ENCODE data around the gene CORO7. TPM values are rescaled to one million over a fixed set of nuclear protein-coding genes. Genes with fewer than 3 reads are reported as not detected.

CORO7 gene
- total and polyA plus RNA-seq, 2 donors (not counting 1 experiment from before 2014, with no cell fraction given): 117 to 230 TPM

- DNase-seq (no peak), ATAC-seq (ENCODE audit: low read depth) (no peak)
- ChIA-PET CTCF (interaction anchor here (3.9 kb wide), 1 partner anchor 37 kb away, joined by 38 read pairs; no protein-coding TSS in a partner anchor), POLR2A (interaction anchor here (2.5 kb wide), 1 partner anchor 36 kb away, joined by 11 read pairs; no protein-coding TSS in a partner anchor)
- no peak overlapping the region for H3K27ac ChIP-seq (ENCODE audit: low read length in 2 of 2)
- H3K9me3 Mint-ChIP-seq (ENCODE audit: insufficient read depth): no peaks in the 10 kb centered on the region
- no peaks in the 10 kb centered on the region for H3K27me3 ChIP-seq (replicated peaks in 1 of 4; ENCODE audit: control extremely low read depth in 1 of 4, control insufficient read depth in 3 of 4, insufficient read depth in 4 of 4, low read length in 3 of 4)
- WGBS (ENCODE audit: insufficient coverage): 100% methylated on average over 11 of the region's 13 CpGs
- peaks cover 26% of the 10 kb centered on the region for H3K4me1 Mint-ChIP-seq
- peaks cover 6 to 42% of the 10 kb centered on the region in 2 donors for H3K4me1 ChIP-seq (ENCODE audit: control insufficient read depth in 2 of 2, insufficient read depth in 2 of 2, low read length in 2 of 2)
- peaks cover 5% of the 10 kb centered on the region for H3K79me2 ChIP-seq (ENCODE audit: control insufficient read depth, insufficient read depth, low read length)
- no peak overlapping the region for H3K27ac Mint-ChIP-seq
- no peak for TF ChIP-seq EZH2 (IDR thresholded peaks at IDR 0.05; ENCODE audit: borderline replicate concordance, insufficient read depth, low read depth, low read length, poor library complexity, severe bottlenecking)
- no peak for TF ChIP-seq CTCF (IDR thresholded peaks at IDR 0.05)
- H3K36me3 ChIP-seq (replicated peaks in 1 of 2; ENCODE audit: control extremely low read depth in 1 of 2, control insufficient read depth in 1 of 2, extremely low read depth in 1 of 2, insufficient read depth in 2 of 2, low read length in 1 of 2): peaks cover 4 to 55% of the 10 kb centered on the region in 2 experiments
- no peaks in the 10 kb centered on the region for H3K27me3 Mint-ChIP-seq
- no peak overlapping the region for H3K4me3 Mint-ChIP-seq
- H3K4me2 ChIP-seq (replicated peaks; ENCODE audit: low read depth, low read length, poor library complexity, severe bottlenecking): peak overlapping the region; percentile 55
- intact Hi-C loops (cut with micrococcal nuclease): no loop called here
- no peak overlapping the region for H3K4me3 ChIP-seq (ENCODE audit: control extremely low read depth in 1 of 5, extremely low read depth in 1 of 5, insufficient read depth in 1 of 5, low read depth in 2 of 5, low read length in 4 of 5)
- no peak overlapping the region for H3K9ac ChIP-seq (ENCODE audit: low read length)
- no peaks in the 10 kb centered on the region for H3K9me3 ChIP-seq (ENCODE audit: control extremely low read depth in 1 of 3, control insufficient read depth in 2 of 3, insufficient read depth in 1 of 3, low read length in 2 of 3)
- H2AFZ ChIP-seq (ENCODE audit: insufficient read depth, low read depth, low read length, poor library complexity, severe bottlenecking): no peak overlapping the region
- H4K20me1 ChIP-seq (ENCODE audit: control insufficient read depth, insufficient read depth, low read length, poor library complexity, severe bottlenecking): peaks cover 71% of the 10 kb centered on the region
Observed at GRCh38 chr16:4366016-4366415, 50.4 kb downstream of the CORO7 start.

GRCh38 chr16:4365615-4366014 lies 50.8 kb downstream of the CORO7 start:
- CTCF ChIA-PET: interaction anchor here (0.6 to 3.9 kb wide), 6 partner anchors 8 to 71 kb away, joined by 3 to 38 read pairs (median 6); no protein-coding TSS in a partner anchor

More at GRCh38 chr16:4365615-4366014, 50.8 kb downstream of the CORO7 start:
- no peak overlapping the region for H3K4me3 Mint-ChIP-seq
- Histone ChIP-seq H2AFZ (ENCODE audit: insufficient read depth, low read depth, low read length, poor library complexity, severe bottlenecking) (no peak overlapping the region), H3K27me3 (replicated peaks in 1 of 4; ENCODE audit: control extremely low read depth in 1 of 4, control insufficient read depth in 3 of 4, insufficient read depth in 4 of 4, low read length in 3 of 4) (no peaks in the 10 kb centered on the region), H3K9ac (ENCODE audit: low read length) (no peak overlapping the region), H4K20me1 (ENCODE audit: control insufficient read depth, insufficient read depth, low read length, poor library complexity, severe bottlenecking) (peaks cover 71% of the 10 kb centered on the region), H3K27ac (ENCODE audit: low read length in 2 of 2) (no peak overlapping the region), H3K36me3 (replicated peaks in 1 of 2; ENCODE audit: control extremely low read depth in 1 of 2, control insufficient read depth in 1 of 2, extremely low read depth in 1 of 2, insufficient read depth in 2 of 2, low read length in 1 of 2) (peaks cover 4 to 58% of the 10 kb centered on the region in 2 experiments), H3K4me2 (replicated peaks; ENCODE audit: low read depth, low read length, poor library complexity, severe bottlenecking) (peak overlapping the region; percentile 55), H3K79me2 (ENCODE audit: control insufficient read depth, insufficient read depth, low read length) (peaks cover 4% of the 10 kb centered on the region), H3K4me3 (ENCODE audit: control extremely low read depth in 1 of 5, extremely low read depth in 1 of 5, insufficient read depth in 1 of 5, low read depth in 2 of 5, low read length in 4 of 5) (no peak overlapping the region), H3K4me1 (ENCODE audit: control insufficient read depth in 2 of 2, insufficient read depth in 2 of 2, low read length in 2 of 2) (peaks cover 6 to 42% of the 10 kb centered on the region in 2 donors), H3K9me3 (ENCODE audit: control extremely low read depth in 1 of 3, control insufficient read depth in 2 of 3, insufficient read depth in 1 of 3, low read length in 2 of 3) (no peaks in the 10 kb centered on the region)
- no peaks in the 10 kb centered on the region for H3K27me3 Mint-ChIP-seq
- DNase-seq: no peak
- H3K4me1 Mint-ChIP-seq: peaks cover 26% of the 10 kb centered on the region
- TF ChIP-seq EZH2 (IDR thresholded peaks at IDR 0.05; ENCODE audit: borderline replicate concordance, insufficient read depth, low read depth, low read length, poor library complexity, severe bottlenecking) (no peak), CTCF (IDR thresholded peaks at IDR 0.05) (no peak)
- no peaks in the 10 kb centered on the region for H3K9me3 Mint-ChIP-seq (ENCODE audit: insufficient read depth)
- POLR2A ChIA-PET: interaction anchor here (1.1 to 2.5 kb wide), 2 partner anchors 37 to 140 kb away, joined by 3 to 11 read pairs; no protein-coding TSS in a partner anchor
- intact Hi-C loops (cut with micrococcal nuclease): loop anchor here (1.0 to 2.0 kb wide), 2 partner anchors 15 to 140 kb away; partner anchors contain the start of gene PAM16
- 96% methylated on average over 11 of the region's 12 CpGs for WGBS (ENCODE audit: insufficient coverage)
- H3K27ac Mint-ChIP-seq: no peak overlapping the region
- ATAC-seq (ENCODE audit: low read depth): no peak
